Caco-2 (cell line): ENCODE measurements around the gene MTHFD1L. TPM values are rescaled to one million over a fixed set of nuclear protein-coding genes. Genes with fewer than 3 reads are reported as not detected.

Experiments
- BruUV-seq: library from RNA; stranded (reverse); fragments of 400-500 nt; replicated peaks from 2 replicates; lab custom pipeline; 2021; lab: Mats Ljungman, UMichigan
- CTCF ChIA-PET: fragments of 300-600 bp; sonication (Branson Sonifier 250); formaldehyde crosslinking; loops from one replicate; lab custom pipeline; 2022; ENCODE audit warnings: antibody characterized with exemption; lab: Charles Lee
- POLR2A ChIA-PET: fragments of 300-600 bp; sonication (Branson Sonifier 250); formaldehyde crosslinking; loops from one replicate; lab custom pipeline; 2022; ENCODE audit warnings: antibody characterized with exemption; lab: Charles Lee
- DNase-seq, 2 experiments: peaks; one replicate each; pipeline versions ENCODE4 v3.0.0 to v3.0.0-alpha.2; 2020 to 2022
- H3K27me3 ChIP-seq: replicated peaks from 2 replicates; pipeline ENCODE4 v1.6.0; 2011; ENCODE audit warnings: low read length; ENCODE audit not compliant: control insufficient read depth, insufficient read depth
- H3K36me3 ChIP-seq: 2 replicates; pipeline ENCODE4 v1.5.1; 2011; ENCODE audit warnings: low read length; ENCODE audit not compliant: control insufficient read depth, insufficient read depth
- H3K4me1 ChIP-seq: fragments of 250-450 bp; sonication (Bioruptor Pico); 2 replicates; pipeline ENCODE4 v1.5.1; 2020; ENCODE audit warnings: mild to moderate bottlenecking
- H3K4me3 ChIP-seq: 2 replicates; pipeline ENCODE4 v1.5.1; 2011; ENCODE audit warnings: low read depth, mild to moderate bottlenecking, control low read depth, low read length
- H3K9me3 ChIP-seq: fragments of 250-450 bp; sonication (Bioruptor Pico); 2 replicates; pipeline ENCODE4 v1.5.1; 2020; ENCODE audit warnings: mild to moderate bottlenecking, moderate library complexity
- H3K27ac Mint-ChIP-seq: one replicate; pipeline ENCODE4 v1.8.0; 2022; ENCODE audit warnings: mixed read lengths; ENCODE audit not compliant: unreplicated experiment
- H3K27me3 Mint-ChIP-seq: one replicate; pipeline ENCODE4 v1.8.0; 2022; ENCODE audit warnings: mixed read lengths; ENCODE audit not compliant: insufficient read depth, unreplicated experiment
- H3K36me3 Mint-ChIP-seq: one replicate; pipeline ENCODE4 v1.8.0; 2022; ENCODE audit warnings: mild to moderate bottlenecking, mixed read lengths; ENCODE audit not compliant: insufficient read depth, unreplicated experiment
- H3K4me1 Mint-ChIP-seq: one replicate; pipeline ENCODE4 v1.8.0; 2022; ENCODE audit warnings: low read depth, mixed read lengths; ENCODE audit not compliant: unreplicated experiment
- H3K4me3 Mint-ChIP-seq: one replicate; pipeline ENCODE4 v1.8.0; 2022; ENCODE audit warnings: mild to moderate bottlenecking, moderate library complexity, mixed read lengths; ENCODE audit not compliant: unreplicated experiment
- H3K9me3 Mint-ChIP-seq: one replicate; pipeline ENCODE4 v1.8.0; 2022; ENCODE audit warnings: mixed read lengths; ENCODE audit not compliant: unreplicated experiment
- intact Hi-C: fragments of 100-400 bp; cut with micrococcal nuclease; formaldehyde crosslinking; loops from one replicate; pipeline ENCODE4 v1.10.0; 2022; ENCODE audit not compliant: unreplicated experiment
- total RNA-seq: library from RNA; stranded (reverse); gene quantifications from 2 replicates; pipeline ENCODE4 v1.2.3, GENCODE V29; 2022
- TF ChIP-seq, protein P1 (sequence below), 2 experiments: fragments of 200-600 bp in 1 of 2; IDR thresholded peaks; 1 replicate in 1 of 2; 2 replicates in 1 of 2; pipeline versions ENCODE4 v1.5.1 to v1.8.0; 2011 to 2022; ENCODE audit warnings: antibody characterized with exemption in 1 of 2, control low read depth in 1 of 2, inconsistent platforms in 1 of 2, low read depth in 1 of 2, low read length in 1 of 2, mild to moderate bottlenecking in 1 of 2, moderate library complexity in 1 of 2; ENCODE audit not compliant: insufficient read depth in 1 of 2, severe bottlenecking in 1 of 2, unreplicated experiment in 1 of 2

The MTHFD1L gene
- total RNA-seq, 1 experiment from 2014 or later = 102 TPM

DNA sequence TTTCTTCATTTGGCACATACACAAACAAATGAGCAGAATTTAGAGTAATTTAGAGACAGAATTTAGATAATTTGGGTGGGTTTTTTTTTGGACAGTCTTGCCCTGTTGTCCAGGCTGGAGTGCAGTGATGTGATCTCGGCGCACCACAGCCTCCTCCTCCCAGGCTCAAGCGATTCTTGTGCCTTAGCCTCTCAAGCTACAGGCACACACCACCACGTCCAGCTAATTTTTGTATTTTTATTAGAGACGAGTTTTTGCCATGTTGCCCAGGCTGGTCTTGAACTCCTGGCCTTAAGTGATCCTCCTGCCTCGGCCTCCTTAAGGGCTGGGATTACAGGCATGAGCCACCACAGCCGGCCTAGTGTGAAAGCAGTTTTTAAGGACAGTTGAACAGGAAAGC, 127.8 kb downstream of the MTHFD1L start:
- Mint-ChIP-seq H3K36me3 (peaks cover 32% of the 10 kb centered on the region), H3K9me3 (no peaks in the 10 kb centered on the region), H3K4me3 (no peak overlapping the region), H3K27ac (no peak overlapping the region), H3K27me3 (no peaks in the 10 kb centered on the region), H3K4me1 (no peaks in the 10 kb centered on the region)
- TF ChIP-seq, protein P1, sequence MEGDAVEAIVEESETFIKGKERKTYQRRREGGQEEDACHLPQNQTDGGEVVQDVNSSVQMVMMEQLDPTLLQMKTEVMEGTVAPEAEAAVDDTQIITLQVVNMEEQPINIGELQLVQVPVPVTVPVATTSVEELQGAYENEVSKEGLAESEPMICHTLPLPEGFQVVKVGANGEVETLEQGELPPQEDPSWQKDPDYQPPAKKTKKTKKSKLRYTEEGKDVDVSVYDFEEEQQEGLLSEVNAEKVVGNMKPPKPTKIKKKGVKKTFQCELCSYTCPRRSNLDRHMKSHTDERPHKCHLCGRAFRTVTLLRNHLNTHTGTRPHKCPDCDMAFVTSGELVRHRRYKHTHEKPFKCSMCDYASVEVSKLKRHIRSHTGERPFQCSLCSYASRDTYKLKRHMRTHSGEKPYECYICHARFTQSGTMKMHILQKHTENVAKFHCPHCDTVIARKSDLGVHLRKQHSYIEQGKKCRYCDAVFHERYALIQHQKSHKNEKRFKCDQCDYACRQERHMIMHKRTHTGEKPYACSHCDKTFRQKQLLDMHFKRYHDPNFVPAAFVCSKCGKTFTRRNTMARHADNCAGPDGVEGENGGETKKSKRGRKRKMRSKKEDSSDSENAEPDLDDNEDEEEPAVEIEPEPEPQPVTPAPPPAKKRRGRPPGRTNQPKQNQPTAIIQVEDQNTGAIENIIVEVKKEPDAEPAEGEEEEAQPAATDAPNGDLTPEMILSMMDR (IDR thresholded peaks at IDR 0.05; ENCODE audit: insufficient read depth in 1 of 2, low read depth in 1 of 2, low read length in 1 of 2, severe bottlenecking in 1 of 2, unreplicated experiment in 1 of 2) = no peak
- ChIA-PET POLR2A (no interaction called here), CTCF (no interaction called here)
- no peak for DNase-seq
- intact Hi-C loops = no loop called here
- no TSS peak for BruUV-seq
- no peaks in the 10 kb centered on the region for H3K27me3 ChIP-seq
- H3K4me3 ChIP-seq = no peak overlapping the region
- no peaks in the 10 kb centered on the region for H3K4me1 ChIP-seq
- no peaks in the 10 kb centered on the region for H3K36me3 ChIP-seq
- H3K9me3 ChIP-seq = no peaks in the 10 kb centered on the region

DNA sequence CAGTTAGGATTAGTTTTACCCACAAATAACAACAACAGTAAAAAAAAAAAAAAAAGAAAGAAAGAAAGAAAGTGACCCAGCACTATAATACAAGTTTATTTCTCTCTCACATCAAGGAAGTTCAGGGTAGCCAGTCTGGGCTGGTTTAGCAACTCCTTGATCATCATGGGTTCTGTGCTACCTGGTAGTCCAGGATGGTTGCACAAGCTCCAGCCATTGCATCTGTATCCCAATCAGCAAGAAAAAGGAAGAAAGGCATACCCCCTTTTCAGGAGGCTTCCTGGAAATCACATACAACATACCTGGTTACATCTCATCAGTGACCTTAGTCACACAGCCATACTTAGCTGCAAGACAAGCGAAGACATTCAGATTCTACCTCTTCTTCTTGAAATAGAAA, 128.5 kb downstream of the MTHFD1L start:
- Histone ChIP-seq H3K9me3 (no peaks in the 10 kb centered on the region), H3K36me3 (no peaks in the 10 kb centered on the region), H3K4me1 (no peaks in the 10 kb centered on the region), H3K4me3 (no peak overlapping the region), H3K27me3 (no peaks in the 10 kb centered on the region)
- H3K27me3 Mint-ChIP-seq = no peaks in the 10 kb centered on the region
- H3K27ac Mint-ChIP-seq = no peak overlapping the region
- no peak for DNase-seq
- CTCF ChIA-PET = no interaction called here
- peaks cover 32% of the 10 kb centered on the region for H3K36me3 Mint-ChIP-seq
- TF ChIP-seq, protein P1 (IDR thresholded peaks at IDR 0.05; ENCODE audit: insufficient read depth in 1 of 2, low read depth in 1 of 2, low read length in 1 of 2, severe bottlenecking in 1 of 2, unreplicated experiment in 1 of 2) = no peak
- intact Hi-C loops = no loop called here
- no peaks in the 10 kb centered on the region for H3K9me3 Mint-ChIP-seq
- BruUV-seq = no TSS peak
- no peak overlapping the region for H3K4me3 Mint-ChIP-seq
- POLR2A ChIA-PET = no interaction called here
- no peaks in the 10 kb centered on the region for H3K4me1 Mint-ChIP-seq

GRCh38 chr6:150996968-150997367, 131.5 kb downstream of the MTHFD1L start:
- no TSS peak for BruUV-seq
- intact Hi-C loops = no loop called here

More at GRCh38 chr6:150996968-150997367, 131.5 kb downstream of the MTHFD1L start:
- Mint-ChIP-seq H3K4me3 (no peak overlapping the region), H3K4me1 (no peaks in the 10 kb centered on the region), H3K27me3 (no peaks in the 10 kb centered on the region), H3K27ac (no peak overlapping the region), H3K36me3 (peaks cover 32% of the 10 kb centered on the region), H3K9me3 (no peaks in the 10 kb centered on the region)
- ChIA-PET CTCF (no interaction called here), POLR2A (no interaction called here)
- no peaks in the 10 kb centered on the region for H3K4me1 ChIP-seq
- no peaks in the 10 kb centered on the region for H3K9me3 ChIP-seq
- H3K27me3 ChIP-seq = no peaks in the 10 kb centered on the region
- no peak overlapping the region for H3K4me3 ChIP-seq
- TF ChIP-seq, protein P1 (IDR thresholded peaks at IDR 0.05; ENCODE audit: insufficient read depth in 1 of 2, low read depth in 1 of 2, low read length in 1 of 2, severe bottlenecking in 1 of 2, unreplicated experiment in 1 of 2) = no peak
- no peak for DNase-seq
- no peaks in the 10 kb centered on the region for H3K36me3 ChIP-seq
